Lower leg skin (tissue), 4 donors: ENCODE measurements around the gene TYMP. TPM values are rescaled to one million over a fixed set of nuclear protein-coding genes. Genes with fewer than 3 reads are reported as not detected.

ENCODE experiments used
- DNase-seq, 2 donors: peaks; one replicate each; pipeline ENCODE4 v3.0.0-alpha.2; 2019; ENCODE audit warnings: low spot score in 2 of 2
- H3K4me3 ChIP-seq: fragments of 200-600 bp; sonication (generic); 2 replicates; pipeline ENCODE4 v1.5.1; 2017; ENCODE audit warnings: mild to moderate bottlenecking, low read depth; ENCODE audit not compliant: poor library complexity, severe bottlenecking
- CTCF ChIP-seq, 3 donors: fragments of 450-650 bp; IDR thresholded peaks; one replicate each; pipeline ENCODE4 v1.5.1; 2016; ENCODE audit warnings: antibody characterized with exemption in 3 of 3, mild to moderate bottlenecking in 3 of 3, moderate library complexity in 2 of 3
- POLR2A ChIP-seq, 2 donors: fragments of 450-650 bp; IDR thresholded peaks; one replicate each; pipeline ENCODE4 v1.6.1; 2016 to 2017; ENCODE audit warnings: antibody characterized with exemption in 2 of 2, mild to moderate bottlenecking in 1 of 2, moderate library complexity in 1 of 2
- WGBS, 2 donors: methylation state at CpG; one replicate each; pipeline ENCODE4 v1.1.5; 2018; 5-methylcytosine and 5-hydroxymethylcytosine counted together
- intact Hi-C: fragments of 100-400 bp; cut with DNase I; formaldehyde crosslinking; loops from one replicate; pipeline ENCODE4 v1.15.0; 2023; ENCODE audit warnings: low total_unique reads
- total RNA-seq, 4 donors: library from RNA; depleted of rRNA; stranded (reverse); fragments of >200 nt; gene quantifications; one replicate each; pipeline ENCODE4 v1.1.0, GENCODE V29; 2016

Gene TYMP
- total RNA-seq, 4 donors from 2014 or later: 23.6 to 63.3 (median 33.5) TPM

GRCh38 chr22:50505276-50505775 lies 24.5 kb downstream of the TYMP start:
- TF ChIP-seq CTCF (IDR thresholded peaks at IDR 0.05): no peak
- TF ChIP-seq POLR2A (IDR thresholded peaks at IDR 0.05): no peak
- H3K4me3 ChIP-seq: no peak overlapping the region
- no peak for DNase-seq
- 86 to 96% methylated on average over 11 to 14 of the region's 14 CpGs for WGBS, 2 donors
- intact Hi-C loops: no loop called here

GRCh38 chr22:50504369-50505211 lies 25.2 kb downstream of the TYMP start:
- intact Hi-C loops: no loop called here
- 69 to 83% methylated on average over 27 to 31 of the region's 44 CpGs for WGBS, 2 donors

GRCh38 chr22:50503475-50504145 lies 26.2 kb downstream of the TYMP start:
- no peak for TF ChIP-seq POLR2A (IDR thresholded peaks at IDR 0.05)
- no peak for TF ChIP-seq CTCF (IDR thresholded peaks at IDR 0.05)
- intact Hi-C loops: no loop called here
- DNase-seq: no peak
- WGBS, 2 donors: 81 to 92% methylated on average over 14 to 25 of the region's 26 CpGs
- no peak overlapping the region for H3K4me3 ChIP-seq

More at GRCh38 chr22:50504369-50505211, 25.2 kb downstream of the TYMP start:
- H3K4me3 ChIP-seq: no peak overlapping the region
- DNase-seq: no peak
- TF ChIP-seq CTCF (IDR thresholded peaks at IDR 0.05) (no peak), POLR2A (IDR thresholded peaks at IDR 0.05) (no peak)

DNA sequence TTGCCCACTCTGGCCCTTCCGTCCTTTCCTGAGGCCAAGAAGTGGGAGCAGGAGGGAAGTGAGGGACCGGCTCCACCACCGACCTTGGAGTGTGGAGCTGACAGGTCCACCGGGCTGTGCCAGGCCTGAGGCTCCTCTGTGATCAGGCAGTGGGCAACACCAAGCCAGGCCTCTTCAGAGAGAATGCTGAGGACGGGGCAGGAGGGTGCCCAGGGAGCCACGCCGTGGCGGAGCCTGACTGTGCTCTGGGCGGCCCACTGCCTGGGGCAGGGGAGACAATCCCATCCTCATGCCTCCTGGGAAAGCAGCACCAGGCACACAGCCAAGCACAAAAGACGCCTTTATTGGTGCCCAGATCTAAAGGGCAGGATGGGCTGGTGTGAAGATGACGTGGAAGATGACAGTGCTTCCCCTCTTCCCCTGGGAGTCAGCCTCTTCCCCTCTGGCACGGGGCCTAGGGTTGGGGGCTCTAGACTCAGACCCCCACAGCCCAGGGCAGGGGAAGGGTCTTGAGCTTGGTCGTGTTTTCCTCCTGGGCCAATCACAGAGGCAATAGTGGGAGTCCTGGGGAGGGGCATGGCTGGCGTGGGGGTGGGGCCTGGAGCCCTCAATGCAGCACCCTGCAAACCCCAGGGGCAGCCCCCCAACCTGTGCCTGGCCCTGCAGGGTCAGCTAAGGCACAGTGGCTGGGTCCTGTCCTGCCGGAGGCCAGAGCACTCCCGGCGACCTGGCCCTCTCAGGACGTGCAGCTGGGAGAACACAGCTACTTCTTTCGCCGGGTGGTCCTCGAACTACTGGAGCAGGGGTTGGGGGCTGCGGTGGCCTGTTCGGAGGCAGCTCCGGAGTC lies 27.0 kb downstream of the TYMP start:
- TF ChIP-seq CTCF (IDR thresholded peaks at IDR 0.05) (no peak), POLR2A (IDR thresholded peaks at IDR 0.05) (no peak)
- WGBS, 2 donors: 85 to 86% methylated on average over 16 to 23 of the region's 24 CpGs
- no peak overlapping the region for H3K4me3 ChIP-seq
- no peak for DNase-seq
- intact Hi-C loops: no loop called here

GRCh38 chr22:50502096-50502495 lies 27.7 kb downstream of the TYMP start:
- intact Hi-C loops: no loop called here
- H3K4me3 ChIP-seq: no peak overlapping the region
- DNase-seq: no peak
- TF ChIP-seq CTCF (IDR thresholded peaks at IDR 0.05): no peak
- TF ChIP-seq POLR2A (IDR thresholded peaks at IDR 0.05): no peak
- 89 to 90% methylated on average over 6 of the region's 6 CpGs for WGBS, 2 donors
